Measurements from ENCODE around the gene LRFN2.

The LRFN2 gene

GRCh38 chr6:40411881-40412280, 175.3 kb downstream of the LRFN2 start:
- DNase-seq (ENCODE audit: insufficient read length, low spot score) (no peak), FAIRE-seq (no peak)

GRCh38 chr6:40410821-40411220, 176.3 kb downstream of the LRFN2 start:
- FAIRE-seq, result no peak
- no peak for DNase-seq (ENCODE audit: insufficient read length, low spot score)

GRCh38 chr6:40409716-40410397, 177.3 kb downstream of the LRFN2 start:
- DNase-seq (ENCODE audit: insufficient read length, low spot score) (no peak), FAIRE-seq (no peak)

GRCh38 chr6:40408786-40409542, 178.2 kb downstream of the LRFN2 start:
- FAIRE-seq, result no peak
- DNase-seq (ENCODE audit: insufficient read length, low spot score), result no peak

- FAIRE-seq, result no peak
- DNase-seq (ENCODE audit: insufficient read length, low spot score), result no peak
Measured at GRCh38 chr6:40407239-40407638, 179.9 kb downstream of the LRFN2 start.

- DNase-seq (ENCODE audit: insufficient read length, low spot score) (no peak), FAIRE-seq (no peak)
Measured at GRCh38 chr6:40406175-40406574, 181.0 kb downstream of the LRFN2 start.

- DNase-seq (ENCODE audit: insufficient read length, low spot score) (no peak), FAIRE-seq (no peak)
Measured at GRCh38 chr6:40400738-40401137, 186.4 kb downstream of the LRFN2 start.

GRCh38 chr6:40399888-40400457, 187.2 kb downstream of the LRFN2 start:
- DNase-seq (ENCODE audit: insufficient read length, low spot score) (no peak), FAIRE-seq (no peak)

GRCh38 chr6:40398810-40399477, 188.2 kb downstream of the LRFN2 start:
- no peak for FAIRE-seq

GRCh38 chr6:40398034-40398691, 189.0 kb downstream of the LRFN2 start:
- DNase-seq (ENCODE audit: insufficient read length, low spot score), result no peak
- FAIRE-seq, result no peak

More at GRCh38 chr6:40398810-40399477, 188.2 kb downstream of the LRFN2 start:
- no peak for DNase-seq (ENCODE audit: insufficient read length, low spot score)

GRCh38 chr6:40397287-40398033, 189.7 kb downstream of the LRFN2 start:
- DNase-seq (ENCODE audit: insufficient read length, low spot score) (no peak), FAIRE-seq (no peak)

GRCh38 chr6:40395698-40396076, 191.5 kb downstream of the LRFN2 start:
- FAIRE-seq (no peak), DNase-seq (ENCODE audit: insufficient read length, low spot score) (no peak)

- DNase-seq (ENCODE audit: insufficient read length, low spot score) (no peak), FAIRE-seq (no peak)
Measured at GRCh38 chr6:40395066-40395697, 192.0 kb downstream of the LRFN2 start.

GRCh38 chr6:40394381-40394780, 192.8 kb downstream of the LRFN2 start:
- no peak for FAIRE-seq
- no peak for DNase-seq (ENCODE audit: insufficient read length, low spot score)

- DNase-seq (ENCODE audit: insufficient read length, low spot score) (no peak), FAIRE-seq (no peak)
Measured at GRCh38 chr6:40393641-40394040, 193.5 kb downstream of the LRFN2 start.

- FAIRE-seq (no peak), DNase-seq (ENCODE audit: insufficient read length, low spot score) (no peak)
Measured at GRCh38 chr6:40392589-40392988, 194.6 kb downstream of the LRFN2 start.

GRCh38 chr6:40391851-40392517, 195.2 kb downstream of the LRFN2 start:
- FAIRE-seq (no peak), DNase-seq (ENCODE audit: insufficient read length, low spot score) (no peak)

GRCh38 chr6:40391086-40391485, 196.1 kb downstream of the LRFN2 start:
- FAIRE-seq (no peak), DNase-seq (ENCODE audit: insufficient read length, low spot score) (no peak)

- FAIRE-seq (no peak), DNase-seq (ENCODE audit: insufficient read length, low spot score) (no peak)
Measured at GRCh38 chr6:40390144-40390800, 196.9 kb downstream of the LRFN2 start.

Data from GM19239 (cell line).